Activated T-cell treated with anti-CD3 and anti-CD28 coated beads, Interleukin-2, amount 50 U/mL, for 1 hour (primary cell): Measurements from ENCODE around the gene GOLGA8J.
"Not testable (repeated sequence)": the region's sequence is repeated elsewhere in the genome, so short reads cannot be mapped to it uniquely, and the experiment has no call there.

ENCODE experiments used
- DNase-seq: peaks from one replicate; pipeline ENCODE4 v3.0.0-alpha.2; 2020

GOLGA8J gene

DNA sequence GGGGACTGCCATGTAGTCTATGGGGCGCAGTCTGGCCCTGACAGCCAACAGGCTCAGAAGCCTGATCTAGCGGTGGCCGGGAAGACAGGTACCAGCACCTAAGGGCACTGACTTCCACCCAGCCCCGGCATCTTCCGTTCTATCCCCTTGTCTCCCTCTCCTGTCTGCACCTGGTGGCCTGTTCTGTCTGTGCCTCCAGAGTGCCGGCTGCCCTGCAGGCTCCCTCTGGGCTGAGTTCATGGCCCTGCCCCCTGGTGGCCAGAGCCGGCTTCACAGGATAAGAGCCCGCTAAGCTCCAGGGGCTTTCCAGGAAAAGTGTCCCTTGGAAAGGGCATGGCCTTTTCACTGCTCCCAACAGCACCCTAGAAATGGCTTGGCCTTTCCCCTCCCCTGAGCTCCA, 15.1 kb downstream of the GOLGA8J start:
- DNase-seq = not testable (repeated sequence)

DNA sequence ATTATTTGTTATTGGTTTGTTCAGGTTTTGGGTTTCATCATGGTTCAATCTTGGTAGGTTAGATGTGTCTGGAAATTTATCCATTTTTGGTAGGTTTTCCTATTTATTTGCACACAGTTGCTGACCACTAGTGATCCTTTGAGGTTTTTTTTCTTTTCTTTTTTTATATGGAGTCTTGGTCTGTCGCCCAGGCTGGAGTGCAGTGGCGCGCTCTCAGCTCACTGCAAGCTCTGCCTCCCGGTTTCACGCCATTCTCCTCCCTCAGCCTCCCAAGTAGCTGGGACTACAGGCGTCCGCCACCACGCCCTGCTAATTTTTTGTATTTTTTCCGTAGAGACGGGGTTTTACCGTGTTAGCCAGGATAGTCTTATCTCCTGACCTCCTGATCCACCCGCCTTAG, 20.1 kb downstream of the GOLGA8J start:
- not testable (repeated sequence) for DNase-seq

DNA sequence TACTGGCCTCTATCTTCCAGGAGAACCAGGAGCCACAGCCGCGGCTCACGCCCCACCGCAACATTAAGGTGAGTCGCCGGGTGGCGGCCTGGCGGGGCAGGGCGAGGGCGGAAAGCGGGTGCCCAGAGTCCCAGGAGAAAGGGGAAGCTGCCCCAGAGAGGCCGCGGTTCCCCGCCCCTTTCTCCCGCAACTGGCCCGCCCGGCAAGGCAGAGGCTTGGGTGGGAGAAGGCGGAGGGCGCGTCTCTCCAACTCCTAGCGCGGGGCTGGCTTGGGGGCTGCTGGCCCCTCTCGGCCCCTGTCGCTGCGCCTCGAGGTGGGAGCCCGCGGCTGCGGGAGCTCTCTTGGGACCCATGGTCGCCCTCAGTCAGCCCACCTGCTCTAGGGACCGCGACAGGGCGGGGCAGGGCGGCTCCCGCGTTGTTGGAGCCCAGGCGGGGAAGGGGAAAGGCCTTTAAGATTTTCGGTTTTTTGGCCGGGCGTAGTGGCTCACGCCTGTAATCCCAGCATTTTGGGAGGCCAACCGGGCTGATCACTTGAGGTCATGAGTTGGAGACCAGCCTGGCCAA, 21.3 kb downstream of the GOLGA8J start:
- DNase-seq = not testable (repeated sequence)

DNA sequence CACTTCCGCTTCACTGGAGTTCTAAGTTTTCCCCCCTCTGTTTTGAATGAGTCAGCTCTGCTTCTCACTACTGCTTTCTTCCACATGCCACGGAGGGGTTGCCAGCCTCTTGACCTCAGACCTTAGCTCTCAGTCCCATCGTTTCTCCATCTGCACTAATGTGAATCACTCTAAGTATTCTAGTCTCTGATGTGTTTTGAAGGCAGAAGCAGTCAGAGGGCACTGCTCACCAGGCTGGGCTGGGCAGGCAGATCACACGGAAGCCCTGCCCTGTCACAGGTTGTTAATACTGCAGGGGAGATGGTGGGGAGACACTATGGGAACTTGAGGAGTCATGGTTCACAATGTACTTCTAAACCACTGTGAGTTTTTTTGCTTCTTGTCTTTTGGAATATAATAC, 27.8 kb downstream of the GOLGA8J start:
- not testable (repeated sequence) for DNase-seq

DNA sequence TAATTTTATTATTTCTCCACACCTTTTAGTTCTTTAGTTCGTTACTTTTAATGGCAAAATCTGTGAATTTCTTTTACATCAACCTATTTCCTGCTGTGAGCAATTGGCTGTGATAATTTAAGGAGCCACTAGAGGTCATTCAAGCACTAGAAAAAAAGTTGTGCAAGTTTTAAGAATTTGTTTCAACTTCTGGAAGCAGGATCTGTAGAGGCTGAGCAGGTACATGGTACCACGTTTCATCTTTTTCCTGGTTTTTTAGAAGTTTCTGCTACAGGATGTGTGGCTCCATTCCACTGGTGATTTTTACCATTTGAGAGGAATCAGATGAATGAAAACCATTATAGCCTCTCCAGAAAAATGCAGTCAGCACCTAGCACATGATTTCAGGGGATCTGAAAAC, 47.3 kb downstream of the GOLGA8J start:
- DNase-seq = not testable (repeated sequence)

DNA sequence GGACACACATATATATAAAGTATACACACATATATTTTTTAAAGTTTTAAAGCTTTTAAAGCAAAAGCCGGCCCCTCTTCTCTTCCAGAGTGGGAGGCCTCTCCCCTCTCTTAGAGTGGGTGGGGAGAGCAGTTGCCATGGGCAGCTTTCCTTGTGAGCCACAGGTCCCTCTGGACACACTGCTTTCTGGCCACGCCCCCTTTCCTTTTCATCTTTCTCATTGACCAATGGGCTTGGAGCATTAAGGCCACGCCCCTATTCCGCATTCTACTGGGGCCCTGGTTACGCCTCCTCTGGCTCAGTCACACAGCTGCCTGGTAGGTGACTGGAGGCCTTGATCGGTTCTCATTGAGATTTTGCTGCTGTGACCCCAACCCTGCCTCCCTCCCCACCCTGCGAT, 52.0 kb downstream of the GOLGA8J start, which contains the start of gene GOLGA8T:
GOLGA8T (plus strand) TSS at position 301 of the 400 bp plus-strand sequence; CDS start at position 399, 98 bp downstream.
- DNase-seq = not testable (repeated sequence)
